OCI-LY3 (cell line): ENCODE data around the gene RGS6.

Experiments used
- CTCF ChIP-seq: fragments of 200-600, 300-600 bp; sonication (generic); IDR thresholded peaks from 2 replicates; pipeline ENCODE4 v1.5.1; 2014; ENCODE audit warnings: antibody characterized with exemption, low read length, low read depth
- EZH2phosphoT487 ChIP-seq: fragments of 200-600 bp; shearing (Covaris generic); IDR thresholded peaks from 2 replicates; pipeline ENCODE4 v1.6.1; 2018; ENCODE audit warnings: antibody characterized with exemption, mixed run types, low read depth

GRCh38 chr14:72519543-72519942 is 587.3 kb downstream of the RGS6 start:
- TF ChIP-seq CTCF, result no peak
- TF ChIP-seq EZH2phosphoT487, result no peak
